Gastroesophageal sphincter (tissue), 4 donors: ENCODE data around the gene GRIK3. TPM values are rescaled to one million over a fixed set of nuclear protein-coding genes. Genes with fewer than 3 reads are reported as not detected.

Source experiments
- ATAC-seq: fragments of 150-250 bp; one replicate; pipeline ENCODE4 v1.9.1; 2016; ENCODE audit warnings: mild to moderate bottlenecking, moderate library complexity
- H3K27ac ChIP-seq, 4 donors: fragments of 200-600 bp; sonication (generic) in 3 of 4; 1 replicate in 3 of 4; 2 replicates in 1 of 4; pipeline ENCODE4 v1.5.1; 2016 to 2019
- H3K27me3 ChIP-seq: fragments of 200-600 bp; sonication (generic); one replicate; pipeline ENCODE4 v1.5.1; 2019
- H3K36me3 ChIP-seq, 2 donors: fragments of 200-600 bp; sonication (generic); one replicate each; pipeline ENCODE4 v1.5.1; 2019; ENCODE audit warnings: control low read depth in 1 of 2
- H3K4me1 ChIP-seq, 3 donors: fragments of 200-600 bp; sonication (generic); 1 replicate in 2 of 3; 2 replicates in 1 of 3; pipeline ENCODE4 v1.5.1; 2016 to 2019; ENCODE audit warnings: control low read depth in 2 of 3
- H3K4me3 ChIP-seq, 2 donors: fragments of 200-600 bp; sonication (generic); one replicate each; pipeline ENCODE4 v1.5.1; 2019; ENCODE audit warnings: mild to moderate bottlenecking in 1 of 2, moderate library complexity in 1 of 2
- H3K9me3 ChIP-seq, 3 donors: fragments of 200-600 bp; sonication (generic); one replicate each; pipeline ENCODE4 v1.5.1; 2017 to 2019; ENCODE audit warnings: control low read depth in 2 of 3
- CTCF ChIP-seq, 4 experiments: fragments of 200-600 bp in 2 of 4; fragments of 450-650 bp in 2 of 4; sonication (generic) in 1 of 4; IDR thresholded peaks; one replicate each; pipeline ENCODE4 v1.5.1; 2017 to 2019; ENCODE audit warnings: antibody characterized with exemption in 4 of 4, mild to moderate bottlenecking in 2 of 4, moderate library complexity in 2 of 4
- EP300 ChIP-seq: sonication (generic); formaldehyde crosslinking; IDR thresholded peaks from one replicate; pipeline ENCODE4 v1.6.1; 2017; ENCODE audit warnings: antibody characterized with exemption, mild to moderate bottlenecking
- POLR2A ChIP-seq, 2 donors: fragments of 450-650 bp; IDR thresholded peaks; one replicate each; pipeline ENCODE4 v1.6.1; 2017; ENCODE audit warnings: antibody characterized with exemption in 2 of 2, mild to moderate bottlenecking in 2 of 2, moderate library complexity in 1 of 2
- POLR2AphosphoS5 ChIP-seq: sonication (generic); formaldehyde crosslinking; IDR thresholded peaks from one replicate; pipeline ENCODE4 v1.6.1; 2017; ENCODE audit warnings: antibody characterized with exemption
- WGBS, 2 donors: methylation state at CpG; one replicate each; pipeline ENCODE4 v1.1.5; 2018; ENCODE audit warnings: low coverage in 1 of 2; 5-methylcytosine and 5-hydroxymethylcytosine counted together
- total RNA-seq, 4 donors: library from RNA; depleted of rRNA; stranded (reverse); fragments of >200 nt; gene quantifications; one replicate each; pipeline ENCODE4 v1.1.0, GENCODE V29; 2016

GRIK3 gene
- total RNA-seq, 4 donors from 2014 or later: 3.1 to 7.8 (median 5.0) TPM

GRCh38 chr1:36961062-36961615, 73.2 kb downstream of the GRIK3 start:
- 0 to 54% methylated on average over 1 to 5 of the region's 10 CpGs for WGBS, 2 donors
- TF ChIP-seq POLR2AphosphoS5 (no peak), EP300 (no peak), CTCF (IDR thresholded peaks at IDR 0.05) (no peak), POLR2A (IDR thresholded peaks at IDR 0.05) (no peak)
- Histone ChIP-seq H3K27me3 (peaks cover 64% of the 10 kb centered on the region), H3K4me3 (no peak overlapping the region), H3K27ac (no peak overlapping the region), H3K36me3 (no peaks in the 10 kb centered on the region), H3K9me3 (no peaks in the 10 kb centered on the region), H3K4me1 (no peaks in the 10 kb centered on the region)
- no peak for ATAC-seq

GRCh38 chr1:36956570-36956969, 77.7 kb downstream of the GRIK3 start:
- no peaks in the 10 kb centered on the region for H3K4me1 ChIP-seq
- WGBS, 2 donors: 73 to 76% methylated on average over 3 to 5 of the region's 5 CpGs
- peaks cover 58% of the 10 kb centered on the region for H3K27me3 ChIP-seq
- no peaks in the 10 kb centered on the region for H3K36me3 ChIP-seq
- no peak for ATAC-seq
- H3K4me3 ChIP-seq: no peak overlapping the region
- H3K27ac ChIP-seq: no peak overlapping the region
- TF ChIP-seq POLR2A (IDR thresholded peaks at IDR 0.05): no peak
- TF ChIP-seq CTCF (IDR thresholded peaks at IDR 0.05): no peak
- no peak for TF ChIP-seq EP300
- TF ChIP-seq POLR2AphosphoS5: no peak
- H3K9me3 ChIP-seq: no peaks in the 10 kb centered on the region

GRCh38 chr1:36955016-36955415, 79.3 kb downstream of the GRIK3 start:
- TF ChIP-seq CTCF (IDR thresholded peaks at IDR 0.05) (no peak), POLR2AphosphoS5 (no peak), POLR2A (IDR thresholded peaks at IDR 0.05) (no peak), EP300 (no peak)
- 60% methylated on average over 3 of the region's 7 CpGs; no CpG with 5 or more reads in 1 of the 2 donors for WGBS, 2 donors
- Histone ChIP-seq H3K27me3 (peaks cover 50% of the 10 kb centered on the region), H3K36me3 (no peaks in the 10 kb centered on the region), H3K9me3 (no peaks in the 10 kb centered on the region), H3K27ac (no peak overlapping the region), H3K4me3 (no peak overlapping the region), H3K4me1 (no peaks in the 10 kb centered on the region)
- no peak for ATAC-seq

GRCh38 chr1:36953061-36953460, 81.3 kb downstream of the GRIK3 start:
- no peak for TF ChIP-seq POLR2A (IDR thresholded peaks at IDR 0.05)
- TF ChIP-seq POLR2AphosphoS5: no peak
- no peak for TF ChIP-seq EP300
- TF ChIP-seq CTCF (IDR thresholded peaks at IDR 0.05): no peak
- no CpG with 5 or more reads among the region's 5 CpGs for WGBS, 2 donors
- no peak for ATAC-seq

GRCh38 chr1:36951761-36952160, 82.6 kb downstream of the GRIK3 start:
- TF ChIP-seq POLR2AphosphoS5 (no peak), EP300 (no peak)
- Histone ChIP-seq H3K9me3 (no peaks in the 10 kb centered on the region), H3K36me3 (no peaks in the 10 kb centered on the region), H3K4me3 (no peak overlapping the region), H3K27me3 (peaks cover 54% of the 10 kb centered on the region), H3K27ac (no peak overlapping the region), H3K4me1 (no peaks in the 10 kb centered on the region)
- no peak for ATAC-seq
- 55% methylated on average over 5 of the region's 5 CpGs; no CpG with 5 or more reads in 1 of the 2 donors for WGBS, 2 donors

More at GRCh38 chr1:36953061-36953460, 81.3 kb downstream of the GRIK3 start:
- Histone ChIP-seq H3K9me3 (no peaks in the 10 kb centered on the region), H3K27ac (no peak overlapping the region), H3K4me1 (no peaks in the 10 kb centered on the region), H3K36me3 (no peaks in the 10 kb centered on the region), H3K27me3 (peaks cover 62% of the 10 kb centered on the region), H3K4me3 (no peak overlapping the region)
